ENCODE measurements around the gene CFAP73.

CFAP73 gene

GRCh38 chr12:113142886-113143332, 6.6 kb upstream of the CFAP73 start:
- no peak for DNase-seq

DNA sequence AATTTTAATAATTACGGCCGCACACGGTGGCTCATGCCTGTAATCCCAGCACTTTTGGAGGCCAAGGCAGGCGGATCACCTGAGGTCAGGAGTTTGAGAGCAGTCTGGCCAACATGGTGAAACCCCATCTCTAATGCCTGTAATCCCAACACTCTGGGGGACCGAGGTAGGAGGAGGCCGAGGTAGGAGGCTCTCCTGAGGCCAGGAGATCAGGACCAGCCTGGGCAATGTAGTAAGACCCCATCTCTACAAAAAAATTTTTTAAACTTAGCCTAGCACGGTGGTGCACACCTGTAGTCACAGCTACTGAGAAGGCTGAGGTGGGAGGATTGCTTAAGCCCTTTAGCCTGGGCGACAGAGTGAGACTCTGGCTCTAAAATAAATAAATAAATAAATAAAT, 5.6 kb upstream of the CFAP73 start:
- no peak for DNase-seq

- DNase-seq: no peak
Observed at GRCh38 chr12:113144806-113145205, 4.7 kb upstream of the CFAP73 start.

DNA sequence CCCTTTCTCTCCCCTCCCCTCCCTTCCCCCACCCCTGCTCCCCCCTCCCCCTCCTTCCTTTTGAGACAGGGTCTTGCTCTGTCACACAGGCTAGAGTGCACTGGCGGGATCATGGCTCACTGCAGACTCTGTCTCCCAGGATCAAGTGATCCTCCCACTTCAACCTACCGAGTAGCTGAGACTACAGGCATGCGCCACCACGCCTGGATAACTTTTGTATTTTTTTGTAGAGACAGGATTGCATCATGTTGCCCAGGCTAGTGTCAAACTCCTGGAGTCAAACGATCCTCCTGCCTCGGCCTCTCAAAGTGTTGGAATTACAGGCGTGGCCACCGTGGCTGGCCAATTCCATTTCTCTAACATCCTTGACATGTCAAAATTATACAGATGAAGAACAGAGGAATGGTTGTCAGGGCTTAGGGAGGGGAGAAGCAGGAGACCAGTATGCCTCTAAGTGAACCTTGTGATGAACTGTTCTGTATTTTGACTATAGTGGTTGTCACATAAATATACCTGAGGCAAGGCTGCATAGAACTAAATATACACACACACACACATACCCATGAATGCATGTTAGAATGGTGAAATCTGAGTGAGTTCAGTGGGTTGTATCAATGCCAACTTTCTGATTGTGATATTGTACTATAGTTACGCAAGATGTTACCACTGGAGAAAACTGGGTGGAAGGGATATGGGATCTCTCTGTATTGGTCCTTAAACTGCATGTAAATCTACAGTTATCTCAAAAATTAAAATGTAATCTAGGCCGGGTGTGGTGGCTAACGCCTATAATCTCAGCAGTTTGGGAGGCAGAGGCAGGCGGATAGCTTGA, 3.6 kb upstream of the CFAP73 start:
- DNase-seq: no peak

DNA sequence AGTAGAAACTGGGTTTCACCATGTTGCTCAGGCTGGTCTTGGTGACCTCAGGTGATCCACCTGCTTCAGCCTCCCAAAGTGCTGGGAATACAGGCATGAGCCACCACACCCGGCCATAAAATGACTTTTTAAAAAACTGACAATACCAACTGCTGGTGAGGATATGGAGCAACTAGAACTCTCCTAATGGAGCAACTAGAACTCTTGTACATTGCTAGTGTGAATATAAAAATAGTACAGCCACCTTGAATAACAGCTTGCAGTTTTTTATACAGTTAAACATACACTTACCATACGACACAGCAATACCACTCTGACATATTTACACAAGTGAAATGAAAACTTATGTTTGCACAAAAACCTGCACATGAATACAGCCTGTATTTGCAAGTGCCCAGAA, 2.5 kb upstream of the CFAP73 start:
- DNase-seq: no peak

- no peak for DNase-seq
Observed at GRCh38 chr12:113151655-113152054, 2.1 kb downstream of the CFAP73 start.

- DNase-seq: no peak
Observed at GRCh38 chr12:113152196-113152834, 2.8 kb downstream of the CFAP73 start.

GRCh38 chr12:113152835-113153814, 3.6 kb downstream of the CFAP73 start:
- DNase-seq: peak; percentile 67

- no peak for DNase-seq
Observed at GRCh38 chr12:113154351-113154973, 4.9 kb downstream of the CFAP73 start.

GRCh38 chr12:113155060-113155459, 5.5 kb downstream of the CFAP73 start:
- DNase-seq: no peak

GRCh38 chr12:113155646-113156045, 6.1 kb downstream of the CFAP73 start:
- no peak for DNase-seq

- no peak for DNase-seq
Observed at GRCh38 chr12:113157218-113157859, 7.8 kb downstream of the CFAP73 start.

GRCh38 chr12:113158439-113159203, 9.1 kb downstream of the CFAP73 start:
- DNase-seq: no peak

DNA sequence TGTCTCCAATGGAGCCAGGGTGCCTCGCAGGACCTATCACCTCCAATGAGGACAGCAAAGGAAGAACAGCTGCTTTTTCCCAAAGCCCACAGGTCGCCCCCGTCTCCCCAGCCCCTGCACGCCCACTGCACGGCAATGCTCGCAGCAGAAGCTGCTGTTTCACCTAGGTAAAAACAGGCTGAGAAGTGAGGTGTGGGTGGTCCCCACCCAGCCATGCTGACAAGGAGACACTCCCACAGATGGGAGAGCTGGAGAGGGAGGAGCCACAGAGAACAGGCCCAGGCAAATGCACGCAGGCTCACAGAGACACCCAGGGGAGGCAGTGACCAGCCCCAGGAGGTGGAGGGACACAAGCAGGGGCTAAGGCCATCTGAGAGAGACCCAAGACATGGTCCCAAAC, 10.4 kb downstream of the CFAP73 start:
- DNase-seq: no peak

DNA sequence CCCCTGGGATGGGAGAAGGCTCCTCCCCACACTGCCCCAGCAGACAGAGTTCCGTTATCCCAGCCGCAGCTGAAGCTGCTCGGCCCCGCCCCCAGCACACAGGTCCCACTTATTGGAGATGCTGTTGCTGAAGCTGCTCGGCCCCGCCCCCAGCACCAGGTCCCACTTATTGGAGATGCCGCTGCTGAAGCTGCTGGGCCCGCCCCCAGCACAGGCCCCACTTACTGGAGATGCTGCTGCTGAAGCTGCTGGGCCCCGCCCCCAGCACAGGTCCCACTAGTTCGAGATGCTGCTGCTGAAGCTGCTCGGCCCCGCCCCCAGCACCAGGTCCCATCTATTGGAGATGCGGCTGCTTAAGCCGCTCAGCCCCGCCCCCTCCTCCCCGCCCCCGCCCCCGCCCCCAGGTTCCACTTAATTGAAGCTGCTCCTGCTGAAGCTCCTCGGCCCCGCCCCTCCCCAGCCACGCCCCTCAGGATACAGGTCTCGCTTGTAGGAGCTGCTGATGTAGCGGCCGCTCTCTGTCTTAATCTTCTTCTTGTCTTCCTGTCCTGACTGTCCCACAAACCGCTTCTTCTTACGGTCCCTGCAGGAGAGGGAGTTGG, 12.0 kb downstream of the CFAP73 start:
- DNase-seq: peak; percentile 83

DNA sequence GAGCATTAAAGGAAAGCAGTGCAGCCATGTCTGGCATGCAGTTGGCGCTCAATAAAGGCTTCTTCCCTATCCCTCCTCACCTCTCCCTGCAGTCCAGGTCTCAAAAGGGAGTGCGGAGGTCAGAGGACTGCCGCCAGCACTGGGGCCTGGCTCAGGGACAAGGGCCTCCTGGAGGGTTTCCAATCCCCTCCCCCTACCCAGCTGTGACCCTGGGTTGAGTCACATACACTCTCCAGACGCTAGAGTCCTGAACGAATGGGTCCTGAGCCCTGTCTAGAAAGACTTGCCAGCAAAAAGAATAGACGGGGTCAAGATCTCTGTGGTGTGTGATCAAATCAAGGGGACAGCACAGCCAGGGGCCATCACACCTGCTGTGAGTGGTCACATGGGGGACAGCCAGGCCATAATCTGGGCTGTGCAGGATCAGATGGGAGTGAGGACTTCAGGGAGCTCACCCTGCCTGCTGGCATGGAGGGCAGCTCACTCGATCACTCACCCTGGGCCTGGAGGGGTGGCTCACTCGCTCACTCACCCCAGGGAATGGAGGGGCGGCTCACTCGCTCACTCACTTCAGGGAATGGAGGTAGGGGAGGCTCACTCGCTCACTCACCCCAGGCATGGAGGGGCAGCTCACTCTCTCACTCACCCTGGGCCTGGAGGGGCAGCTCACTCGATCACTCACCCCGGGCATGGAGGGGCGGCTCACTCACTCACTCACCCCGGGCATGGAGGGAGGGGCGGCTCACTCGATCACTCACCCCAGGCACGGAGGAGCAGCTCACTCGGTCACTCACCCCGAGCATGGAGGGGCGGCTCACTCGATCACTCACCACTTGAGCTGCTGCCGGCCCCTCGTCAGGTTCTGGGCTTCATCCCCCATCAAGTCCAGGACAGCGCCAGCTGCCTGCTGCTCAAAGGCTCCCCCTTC, 12.8 kb downstream of the CFAP73 start:
- peak; percentile 24 for DNase-seq

GRCh38 chr12:113163030-113163360, 13.5 kb downstream of the CFAP73 start:
- no peak for DNase-seq

- DNase-seq: no peak
Observed at GRCh38 chr12:113164014-113164413, 14.5 kb downstream of the CFAP73 start.

DNA sequence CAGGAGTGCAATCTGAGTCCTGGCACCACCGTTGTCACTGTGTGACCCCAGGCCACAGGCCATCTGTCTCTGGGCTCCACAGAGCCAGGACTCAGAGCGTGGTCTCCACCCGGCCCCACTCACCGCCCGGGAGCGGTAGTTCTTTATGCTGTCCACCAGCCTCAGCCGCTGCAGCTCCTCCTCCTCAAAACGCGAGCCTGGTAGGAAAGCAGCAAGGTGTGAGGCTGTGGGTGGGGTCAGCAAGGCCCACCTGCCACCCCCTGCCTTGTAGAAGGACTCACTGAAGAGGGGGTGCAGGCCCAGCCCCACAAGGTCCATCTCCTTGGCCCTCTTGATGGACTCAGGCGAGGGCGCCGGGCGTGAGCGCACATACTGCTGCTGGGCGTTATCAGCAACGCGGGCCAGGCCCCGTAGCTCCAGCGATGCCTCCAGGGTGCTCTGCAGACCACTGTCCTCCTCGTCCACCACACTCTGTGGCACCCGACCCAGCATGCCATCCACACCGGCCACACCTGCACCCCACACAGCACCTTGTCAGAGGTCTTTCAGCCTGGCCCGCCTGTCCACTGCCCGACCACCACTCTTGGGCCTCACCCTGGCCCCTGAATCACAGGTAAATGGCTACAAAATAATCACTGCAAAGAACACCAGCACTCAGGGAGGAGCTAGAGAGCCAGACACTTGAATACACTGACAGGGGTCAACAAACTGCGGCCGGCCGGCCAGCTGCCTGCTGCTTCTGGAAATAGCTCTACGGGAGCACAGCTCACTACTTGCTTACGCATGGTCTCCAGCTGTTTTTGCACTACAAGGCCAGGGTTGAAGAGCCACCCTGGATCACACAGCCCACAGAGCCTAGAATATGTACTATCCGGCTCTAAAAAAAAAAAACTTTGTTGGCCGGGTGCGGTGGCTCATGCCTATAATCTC, 16.3 kb downstream of the CFAP73 start:
- DNase-seq: no peak

Data from NCI-H2171 (cell line).